ENCODE measurements around the gene SNX3. TPM values are rescaled to one million over a fixed set of nuclear protein-coding genes. Genes with fewer than 3 reads are reported as not detected.
A peak's percentile ranks its signal among the peaks of the same experiment; 100 is the strongest.

SNX3 gene
- total RNA-seq, 6 donors from 2014 or later: 46.1 to 173 (median 109) TPM

DNA sequence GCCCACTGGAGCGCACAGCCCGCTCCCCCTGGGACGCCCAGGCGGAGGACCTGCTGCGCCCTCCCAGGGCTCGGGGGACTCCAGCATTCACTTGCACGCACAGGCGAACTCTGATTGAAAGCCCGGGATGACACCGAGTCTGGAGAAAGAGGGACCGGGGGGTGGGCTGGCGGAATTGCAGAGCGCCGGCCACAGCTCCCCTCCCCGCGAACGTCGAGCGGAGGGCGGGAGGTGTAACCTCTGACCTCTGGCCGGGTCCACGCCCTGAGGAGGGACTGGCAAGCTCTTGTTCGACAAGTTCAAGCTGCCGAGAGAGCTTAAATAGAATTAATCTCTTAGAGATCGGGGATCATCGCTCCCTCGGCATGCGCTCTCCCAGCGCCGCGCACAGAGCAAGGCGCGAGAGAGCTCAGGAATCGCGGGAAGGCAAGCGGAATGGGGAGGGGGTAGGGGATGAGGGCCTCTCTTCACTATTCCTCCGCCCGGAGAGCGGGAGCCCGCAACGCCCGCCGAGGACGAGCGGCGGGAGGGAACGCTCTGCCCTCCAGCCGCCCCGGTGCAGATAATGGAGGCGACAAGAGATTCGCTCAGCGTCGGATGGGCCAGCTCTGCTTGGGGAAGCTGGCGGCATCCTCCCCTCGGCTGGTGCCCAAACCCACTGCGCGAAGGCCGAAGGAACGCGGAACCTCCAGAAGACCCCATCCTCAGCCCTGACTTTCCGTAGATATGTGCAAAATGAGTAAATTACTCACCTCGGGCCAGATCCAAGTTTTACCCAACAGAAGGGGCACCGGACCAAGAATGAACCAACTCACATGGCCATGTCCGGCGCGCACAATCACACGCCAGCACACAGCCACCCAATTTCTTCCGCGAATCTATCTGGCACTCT is 95.8 kb downstream of the SNX3 start:
- TF ChIP-seq, protein P1, sequence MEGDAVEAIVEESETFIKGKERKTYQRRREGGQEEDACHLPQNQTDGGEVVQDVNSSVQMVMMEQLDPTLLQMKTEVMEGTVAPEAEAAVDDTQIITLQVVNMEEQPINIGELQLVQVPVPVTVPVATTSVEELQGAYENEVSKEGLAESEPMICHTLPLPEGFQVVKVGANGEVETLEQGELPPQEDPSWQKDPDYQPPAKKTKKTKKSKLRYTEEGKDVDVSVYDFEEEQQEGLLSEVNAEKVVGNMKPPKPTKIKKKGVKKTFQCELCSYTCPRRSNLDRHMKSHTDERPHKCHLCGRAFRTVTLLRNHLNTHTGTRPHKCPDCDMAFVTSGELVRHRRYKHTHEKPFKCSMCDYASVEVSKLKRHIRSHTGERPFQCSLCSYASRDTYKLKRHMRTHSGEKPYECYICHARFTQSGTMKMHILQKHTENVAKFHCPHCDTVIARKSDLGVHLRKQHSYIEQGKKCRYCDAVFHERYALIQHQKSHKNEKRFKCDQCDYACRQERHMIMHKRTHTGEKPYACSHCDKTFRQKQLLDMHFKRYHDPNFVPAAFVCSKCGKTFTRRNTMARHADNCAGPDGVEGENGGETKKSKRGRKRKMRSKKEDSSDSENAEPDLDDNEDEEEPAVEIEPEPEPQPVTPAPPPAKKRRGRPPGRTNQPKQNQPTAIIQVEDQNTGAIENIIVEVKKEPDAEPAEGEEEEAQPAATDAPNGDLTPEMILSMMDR (IDR thresholded peaks at IDR 0.05): no peak
- TF ChIP-seq POLR2A (IDR thresholded peaks at IDR 0.05) (no peak), EP300 (IDR thresholded peaks at IDR 0.05) (no peak), POLR2AphosphoS5 (IDR thresholded peaks at IDR 0.05) (no peak)
- ATAC-seq (ENCODE audit: low FRiP score in 2 of 2) (no peak), DNase-seq (peak in 1 of 2 donors; percentile 69)
- H3K4me3 ChIP-seq: no peak overlapping the region
- no peaks in the 10 kb centered on the region for H3K9me3 ChIP-seq
- no peak overlapping the region for H3K27ac ChIP-seq
- H3K27me3 ChIP-seq: peaks cover 2 to 96% (median 63%) of the 10 kb centered on the region in 4 donors
- H3K36me3 ChIP-seq: no peaks in the 10 kb centered on the region
- 6 to 8% methylated on average over 38 to 59 of the region's 69 CpGs for WGBS, 2 donors
- peaks cover 46 to 61% (median 56%) of the 10 kb centered on the region in 4 donors for H3K4me1 ChIP-seq

- DNase-seq: no peak
- no peak overlapping the region for H3K4me3 ChIP-seq
- H3K27me3 ChIP-seq: peaks cover 3 to 94% (median 57%) of the 10 kb centered on the region in 4 donors
- no peak for ATAC-seq (ENCODE audit: low FRiP score in 2 of 2)
- H3K9me3 ChIP-seq: no peaks in the 10 kb centered on the region
- H3K36me3 ChIP-seq: no peaks in the 10 kb centered on the region
- 4 to 6% methylated on average over 7 to 17 of the region's 17 CpGs for WGBS, 2 donors
- TF ChIP-seq POLR2A (IDR thresholded peaks at IDR 0.05) (no peak), POLR2AphosphoS5 (IDR thresholded peaks at IDR 0.05) (no peak), EP300 (IDR thresholded peaks at IDR 0.05) (no peak)
- TF ChIP-seq, protein P1 (IDR thresholded peaks at IDR 0.05): no peak
- H3K4me1 ChIP-seq: peaks cover 44 to 56% (median 50%) of the 10 kb centered on the region in 4 donors
- H3K27ac ChIP-seq: no peak overlapping the region
Observed at GRCh38 chr6:108164543-108164814, 96.4 kb downstream of the SNX3 start.

- H3K9me3 ChIP-seq: no peaks in the 10 kb centered on the region
- peak in 1 of 2 donors; percentile 27 for DNase-seq
- no peak for TF ChIP-seq POLR2AphosphoS5 (IDR thresholded peaks at IDR 0.05)
- no peak for TF ChIP-seq EP300 (IDR thresholded peaks at IDR 0.05)
- TF ChIP-seq, protein P1 (IDR thresholded peaks at IDR 0.05): no peak
- TF ChIP-seq POLR2A (IDR thresholded peaks at IDR 0.05): no peak
- no peak overlapping the region for H3K27ac ChIP-seq
- H3K36me3 ChIP-seq: no peaks in the 10 kb centered on the region
- peaks cover 42 to 50% (median 44%) of the 10 kb centered on the region in 4 donors for H3K4me1 ChIP-seq
- H3K4me3 ChIP-seq: no peak overlapping the region
- no peak for ATAC-seq (ENCODE audit: low FRiP score in 2 of 2)
- H3K27me3 ChIP-seq: peaks cover 3 to 94% (median 54%) of the 10 kb centered on the region in 4 donors
- WGBS, 2 donors: 9 to 13% methylated on average over 27 to 40 of the region's 41 CpGs
Observed at GRCh38 chr6:108163644-108164542, 96.9 kb downstream of the SNX3 start.

DNA sequence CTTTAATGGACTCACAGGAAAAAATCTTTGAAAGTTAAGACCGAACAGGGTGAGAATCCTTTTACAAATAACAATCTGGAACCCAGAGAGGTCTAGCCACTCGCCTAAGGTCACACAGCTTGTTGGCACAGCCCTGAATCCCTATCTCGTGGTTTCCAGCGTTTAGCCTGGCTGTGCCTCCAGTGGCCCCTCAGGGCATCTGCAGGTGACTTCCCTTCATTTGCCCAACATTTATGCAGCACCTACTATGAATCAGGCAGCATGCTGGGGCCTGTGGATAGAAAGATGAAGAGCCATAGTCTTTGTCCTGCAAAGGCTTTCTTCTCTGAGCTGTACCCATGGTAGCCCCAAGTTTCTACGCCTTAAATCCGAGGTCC is 97.6 kb downstream of the SNX3 start:
- 5 to 8% methylated on average over 4 to 6 of the region's 6 CpGs for WGBS, 2 donors
- H3K9me3 ChIP-seq: no peaks in the 10 kb centered on the region
- no peak for DNase-seq
- H3K36me3 ChIP-seq: no peaks in the 10 kb centered on the region
- peaks cover 3 to 94% (median 52%) of the 10 kb centered on the region in 4 donors for H3K27me3 ChIP-seq
- peaks cover 36 to 43% (median 39%) of the 10 kb centered on the region in 4 donors for H3K4me1 ChIP-seq
- no peak overlapping the region for H3K27ac ChIP-seq
- H3K4me3 ChIP-seq: no peak overlapping the region
- TF ChIP-seq EP300 (IDR thresholded peaks at IDR 0.05): no peak
- TF ChIP-seq POLR2A (IDR thresholded peaks at IDR 0.05): no peak
- TF ChIP-seq, protein P1 (IDR thresholded peaks at IDR 0.05): no peak
- no peak for TF ChIP-seq POLR2AphosphoS5 (IDR thresholded peaks at IDR 0.05)
- ATAC-seq (ENCODE audit: low FRiP score in 2 of 2): no peak
